ENCODE measurements around the gene TST. TPM values are rescaled to one million over a fixed set of nuclear protein-coding genes. Genes with fewer than 3 reads are reported as not detected.

Gene TST
- polyA plus RNA-seq, 1 of the 3 experiments (the other 2 are of a cell fraction): 49.4 TPM

GRCh38 chr22:37026325-37026724 is 7.1 kb upstream of the TST start:
- Histone ChIP-seq H2AFZ (ENCODE audit: low read depth) (no peak overlapping the region), H3K79me2 (ENCODE audit: insufficient read depth) (peaks cover 20% of the 10 kb centered on the region), H3K4me2 (no peak overlapping the region), H3K27ac (ENCODE audit: low read depth in 2 of 2, low read length in 1 of 2) (no peak overlapping the region), H3K4me1 (ENCODE audit: control insufficient read depth in 1 of 2, insufficient read depth in 2 of 2, low read depth in 1 of 2, low read length in 1 of 2) (peaks cover 2 to 8% of the 10 kb centered on the region in 2 experiments; a peak in 2 of 4 replicates), H3K9me3 (no peaks in the 10 kb centered on the region), H3F3A (replicated peaks; ENCODE audit: insufficient read depth) (no peaks in the 10 kb centered on the region), H3K4me3 (ENCODE audit: low read depth in 2 of 2, low read length in 1 of 2) (no peak overlapping the region), H3K9ac (no peak overlapping the region), H4K20me1 (ENCODE audit: insufficient read depth) (no peaks in the 10 kb centered on the region), H3K27me3 (ENCODE audit: insufficient read depth) (no peaks in the 10 kb centered on the region), H3K9me2 (no peaks in the 10 kb centered on the region), H3K36me3 (replicated peaks in 1 of 2; ENCODE audit: control insufficient read depth in 1 of 2, insufficient read depth in 2 of 2, low read length in 1 of 2) (peaks cover 6 to 47% of the 10 kb centered on the region in 2 experiments)
- DNase-seq: no peak
- WGBS (ENCODE audit: low lambda C conversion rate): 100% methylated on average over 5 of the region's 5 CpGs
- TF ChIP-seq, protein P1, sequence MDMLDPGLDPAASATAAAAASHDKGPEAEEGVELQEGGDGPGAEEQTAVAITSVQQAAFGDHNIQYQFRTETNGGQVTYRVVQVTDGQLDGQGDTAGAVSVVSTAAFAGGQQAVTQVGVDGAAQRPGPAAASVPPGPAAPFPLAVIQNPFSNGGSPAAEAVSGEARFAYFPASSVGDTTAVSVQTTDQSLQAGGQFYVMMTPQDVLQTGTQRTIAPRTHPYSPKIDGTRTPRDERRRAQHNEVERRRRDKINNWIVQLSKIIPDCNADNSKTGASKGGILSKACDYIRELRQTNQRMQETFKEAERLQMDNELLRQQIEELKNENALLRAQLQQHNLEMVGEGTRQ (IDR thresholded peaks at IDR 0.05; ENCODE audit: borderline replicate concordance, low read depth, low read length): no peak
- TF ChIP-seq FOXJ3 (CRISPR knock-in tag; IDR thresholded peaks at IDR 0.05) (no peak), GATA2 (CRISPR knock-in tag; IDR thresholded peaks at IDR 0.05) (no peak)
- TF ChIP-seq, protein P2, sequence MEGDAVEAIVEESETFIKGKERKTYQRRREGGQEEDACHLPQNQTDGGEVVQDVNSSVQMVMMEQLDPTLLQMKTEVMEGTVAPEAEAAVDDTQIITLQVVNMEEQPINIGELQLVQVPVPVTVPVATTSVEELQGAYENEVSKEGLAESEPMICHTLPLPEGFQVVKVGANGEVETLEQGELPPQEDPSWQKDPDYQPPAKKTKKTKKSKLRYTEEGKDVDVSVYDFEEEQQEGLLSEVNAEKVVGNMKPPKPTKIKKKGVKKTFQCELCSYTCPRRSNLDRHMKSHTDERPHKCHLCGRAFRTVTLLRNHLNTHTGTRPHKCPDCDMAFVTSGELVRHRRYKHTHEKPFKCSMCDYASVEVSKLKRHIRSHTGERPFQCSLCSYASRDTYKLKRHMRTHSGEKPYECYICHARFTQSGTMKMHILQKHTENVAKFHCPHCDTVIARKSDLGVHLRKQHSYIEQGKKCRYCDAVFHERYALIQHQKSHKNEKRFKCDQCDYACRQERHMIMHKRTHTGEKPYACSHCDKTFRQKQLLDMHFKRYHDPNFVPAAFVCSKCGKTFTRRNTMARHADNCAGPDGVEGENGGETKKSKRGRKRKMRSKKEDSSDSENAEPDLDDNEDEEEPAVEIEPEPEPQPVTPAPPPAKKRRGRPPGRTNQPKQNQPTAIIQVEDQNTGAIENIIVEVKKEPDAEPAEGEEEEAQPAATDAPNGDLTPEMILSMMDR (IDR thresholded peaks at IDR 0.05): no peak
- POLR2A ChIA-PET: no interaction called here
- CTCF ChIA-PET: interaction anchor here (0.6 to 1.2 kb wide), 2 partner anchors 11 to 17 kb away, joined by 3 to 6 read pairs; no protein-coding TSS in a partner anchor

DNA sequence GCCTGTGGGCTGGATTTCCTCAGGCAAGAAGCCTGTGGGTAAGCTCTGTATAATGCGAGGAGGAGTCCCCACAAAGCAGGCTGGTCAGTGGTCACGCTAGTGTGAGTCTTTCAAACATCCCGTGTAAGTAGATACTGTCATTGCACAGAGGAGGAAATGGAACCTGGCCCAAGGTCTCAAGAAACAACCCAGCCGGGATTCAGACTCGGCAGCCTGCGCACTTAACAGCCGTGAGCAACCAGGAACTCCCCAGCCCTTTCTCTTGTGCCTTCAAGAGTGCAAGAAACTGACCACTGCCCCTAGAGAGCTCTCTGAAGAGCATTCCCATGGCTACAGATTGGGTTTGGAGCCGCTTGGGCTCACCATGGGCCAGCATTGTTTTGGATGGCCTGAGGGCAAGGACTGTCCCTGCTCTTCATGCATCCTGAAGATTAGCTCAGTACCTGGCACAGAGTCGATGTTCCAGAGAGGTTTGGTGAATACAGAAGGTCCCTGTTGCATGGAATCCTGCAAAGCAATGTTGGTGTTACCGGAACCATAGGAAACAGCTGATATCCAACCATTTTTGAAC is 6.3 kb upstream of the TST start:
- Histone ChIP-seq H3K4me3 (ENCODE audit: low read depth in 2 of 2, low read length in 1 of 2) (no peak overlapping the region), H3K27ac (ENCODE audit: low read depth in 2 of 2, low read length in 1 of 2) (no peak overlapping the region), H3K4me1 (ENCODE audit: control insufficient read depth in 1 of 2, insufficient read depth in 2 of 2, low read depth in 1 of 2, low read length in 1 of 2) (peaks cover 4 to 12% of the 10 kb centered on the region in 2 experiments; a peak in 2 of 4 replicates), H3K79me2 (ENCODE audit: insufficient read depth) (peaks cover 27% of the 10 kb centered on the region), H3K9me3 (no peaks in the 10 kb centered on the region), H3K9me2 (no peaks in the 10 kb centered on the region), H3K9ac (no peak overlapping the region), H3K4me2 (no peak overlapping the region), H4K20me1 (ENCODE audit: insufficient read depth) (no peaks in the 10 kb centered on the region), H3F3A (replicated peaks; ENCODE audit: insufficient read depth) (no peaks in the 10 kb centered on the region), H2AFZ (ENCODE audit: low read depth) (no peak overlapping the region), H3K27me3 (ENCODE audit: insufficient read depth) (no peaks in the 10 kb centered on the region), H3K36me3 (replicated peaks in 1 of 2; ENCODE audit: control insufficient read depth in 1 of 2, insufficient read depth in 2 of 2, low read length in 1 of 2) (peaks cover 6 to 45% of the 10 kb centered on the region in 2 experiments)
- WGBS (ENCODE audit: low lambda C conversion rate): 71% methylated on average over 5 of the region's 10 CpGs
- CTCF ChIA-PET: interaction anchor here (0.6 to 1.2 kb wide), 2 partner anchors 10 to 17 kb away, joined by 3 to 6 read pairs; no protein-coding TSS in a partner anchor
- POLR2A ChIA-PET: no interaction called here
- DNase-seq: no peak
- TF ChIP-seq NFIC (IDR thresholded peaks at IDR 0.05; ENCODE audit: borderline replicate concordance): no peak
- no peak for TF ChIP-seq FOXM1 (IDR thresholded peaks at IDR 0.05; ENCODE audit: low read depth)
- no peak for TF ChIP-seq MEF2A (IDR thresholded peaks at IDR 0.05; ENCODE audit: borderline replicate concordance, low read depth)
- TF ChIP-seq ELF1 (IDR thresholded peaks at IDR 0.05): no peak
- no peak for TF ChIP-seq SMC3 (IDR thresholded peaks at IDR 0.05; ENCODE audit: low read depth, low read length)
- TF ChIP-seq REST (IDR thresholded peaks at IDR 0.05; ENCODE audit: low read depth, low read length): no peak
- no peak for TF ChIP-seq USF1 (IDR thresholded peaks at IDR 0.05; ENCODE audit: borderline replicate concordance, low read depth)
- no peak for TF ChIP-seq RFX5 (IDR thresholded peaks at IDR 0.05; ENCODE audit: low read length)
- TF ChIP-seq, protein P1 (IDR thresholded peaks at IDR 0.05; ENCODE audit: borderline replicate concordance, low read depth, low read length): no peak
- TF ChIP-seq, protein P2 (IDR thresholded peaks at IDR 0.05): no peak
- no peak for TF ChIP-seq EP300 (IDR thresholded peaks at IDR 0.05; ENCODE audit: borderline replicate concordance in 1 of 2, low read depth in 1 of 2, low read length in 1 of 2)
- no peak for TF ChIP-seq CHD2 (IDR thresholded peaks at IDR 0.05; ENCODE audit: low read length, partially characterized antibody)
- TF ChIP-seq RCOR1 (IDR thresholded peaks at IDR 0.05; ENCODE audit: low read length): no peak

Measured in SK-N-SH (cell line).